SK-N-SH treated with all-trans-retinoic acid at 6 μM for 48 hours (cell line): ENCODE measurements around the gene CAV1.

Experiments used
- ATAC-seq: fragments of 200-7000 bp; cut with Tn5 transposase; 3 replicates; pipeline ENCODE4 v1.9.1; 2020; ENCODE audit warnings: mild to moderate bottlenecking, moderate library complexity
- ARNTL ChIP-seq: fragments of 450-650 bp; formaldehyde crosslinking; IDR thresholded peaks from 2 replicates; pipeline ENCODE4 v1.5.0; 2020; ENCODE audit warnings: low read depth, mild to moderate bottlenecking, moderate library complexity, borderline replicate concordance
- BACH2 ChIP-seq: fragments of 250-450 bp; sonication (Bioruptor Pico); IDR thresholded peaks from 2 replicates; pipeline ENCODE4 v1.9.0; 2021; ENCODE audit warnings: mild to moderate bottlenecking, borderline replicate concordance
- CSDC2 ChIP-seq: fragments of 250-450 bp; sonication (Bioruptor Pico); IDR thresholded peaks from 2 replicates; pipeline ENCODE4 v1.5.0; 2020; ENCODE audit warnings: mild to moderate bottlenecking, moderate library complexity
- GLIS3 ChIP-seq: fragments of 250-450 bp; sonication (Bioruptor Pico); IDR thresholded peaks from 2 replicates; pipeline ENCODE4 v1.5.0; 2020; ENCODE audit warnings: mild to moderate bottlenecking, moderate library complexity
- ISL1 ChIP-seq: fragments of 250-450 bp; sonication (Bioruptor Pico); IDR thresholded peaks from 2 replicates; pipeline ENCODE4 v2.1.2; 2022; ENCODE audit warnings: mild to moderate bottlenecking, moderate library complexity
- OSR1 ChIP-seq: fragments of 250-450 bp; sonication (Bioruptor Pico); IDR thresholded peaks from 2 replicates; pipeline ENCODE4 v1.8.0; 2022; ENCODE audit warnings: moderate library complexity, mild to moderate bottlenecking, inconsistent platforms
- PPARA ChIP-seq: fragments of 250-450 bp; sonication (Bioruptor Pico); IDR thresholded peaks from 2 replicates; pipeline ENCODE4 v1.5.0; 2020; ENCODE audit warnings: mild to moderate bottlenecking, borderline replicate concordance
- RARB ChIP-seq: fragments of 250-450 bp; sonication (Bioruptor Pico); IDR thresholded peaks from 2 replicates; pipeline ENCODE4 v1.8.0; 2021; ENCODE audit warnings: mild to moderate bottlenecking, moderate library complexity
- SNAI2 ChIP-seq: fragments of 250-450 bp; sonication (Bioruptor Pico); IDR thresholded peaks from 2 replicates; pipeline ENCODE4 v1.5.0; 2020; ENCODE audit warnings: mild to moderate bottlenecking, moderate library complexity
- TCF4 ChIP-seq: fragments of 250-450 bp; sonication (Bioruptor Pico); IDR thresholded peaks from 2 replicates; pipeline ENCODE4 v1.8.0; 2021; ENCODE audit warnings: mild to moderate bottlenecking, moderate library complexity, borderline replicate concordance
- TOX ChIP-seq: fragments of 250-450 bp; sonication (Bioruptor Pico); IDR thresholded peaks from 2 replicates; pipeline ENCODE4 v1.8.0; 2021; ENCODE audit warnings: mild to moderate bottlenecking, moderate library complexity, borderline replicate concordance
- ZC3H10 ChIP-seq: fragments of 250-450 bp; sonication (Bioruptor Pico); IDR thresholded peaks from 2 replicates; pipeline ENCODE4 v1.5.1; 2021; ENCODE audit warnings: mild to moderate bottlenecking, moderate library complexity
- ZFP3 ChIP-seq: fragments of 250-450 bp; sonication (Bioruptor Pico); IDR thresholded peaks from 2 replicates; pipeline ENCODE4 v1.5.0; 2020; ENCODE audit warnings: mild to moderate bottlenecking, moderate library complexity
- ZFP30 ChIP-seq: fragments of 450-650 bp; formaldehyde crosslinking; IDR thresholded peaks from 2 replicates; pipeline ENCODE4 v1.5.0; 2022; ENCODE audit warnings: mild to moderate bottlenecking, moderate library complexity
- ZNF565 ChIP-seq: fragments of 450-650 bp; formaldehyde crosslinking; conservative IDR thresholded peaks from 2 replicates; pipeline ENCODE4 v1.5.0; 2020; ENCODE audit warnings: low read depth, mild to moderate bottlenecking, moderate library complexity
- ZNF70 ChIP-seq: fragments of 450-650 bp; formaldehyde crosslinking; IDR thresholded peaks from 2 replicates; pipeline ENCODE4 v1.5.0; 2020; ENCODE audit warnings: mild to moderate bottlenecking, moderate library complexity
- ZNF8 ChIP-seq: fragments of 450-650 bp; formaldehyde crosslinking; IDR thresholded peaks from 2 replicates; pipeline ENCODE4 v1.5.0; 2020; ENCODE audit warnings: mild to moderate bottlenecking, moderate library complexity
- TF ChIP-seq, protein P1 (sequence below): fragments of 250-450 bp; sonication (Bioruptor Pico); IDR thresholded peaks from 2 replicates; pipeline ENCODE4 v1.5.1; 2021; ENCODE audit warnings: mild to moderate bottlenecking, moderate library complexity
- TF ChIP-seq, protein P2 (sequence below): fragments of 250-450 bp; sonication (Bioruptor Pico); IDR thresholded peaks from 2 replicates; pipeline ENCODE4 v1.5.0; 2020; ENCODE audit warnings: mild to moderate bottlenecking, moderate library complexity
- TF ChIP-seq, protein P3 (sequence below): fragments of 250-450 bp; sonication (Bioruptor Pico); IDR thresholded peaks from 2 replicates; pipeline ENCODE4 v1.8.0; 2021; ENCODE audit warnings: low read depth, mild to moderate bottlenecking, moderate library complexity, borderline replicate concordance
- TF ChIP-seq, protein P4 (sequence below): fragments of 250-450 bp; sonication (Bioruptor Pico); IDR thresholded peaks from 2 replicates; pipeline ENCODE4 v1.8.0; 2020; ENCODE audit warnings: mild to moderate bottlenecking, moderate library complexity, borderline replicate concordance
- TF ChIP-seq, protein P5 (sequence below): fragments of 250-450 bp; sonication (Bioruptor Pico); IDR thresholded peaks from 2 replicates; pipeline ENCODE4 v1.5.1; 2020; ENCODE audit warnings: low read depth, mild to moderate bottlenecking, moderate library complexity

CAV1 gene

DNA sequence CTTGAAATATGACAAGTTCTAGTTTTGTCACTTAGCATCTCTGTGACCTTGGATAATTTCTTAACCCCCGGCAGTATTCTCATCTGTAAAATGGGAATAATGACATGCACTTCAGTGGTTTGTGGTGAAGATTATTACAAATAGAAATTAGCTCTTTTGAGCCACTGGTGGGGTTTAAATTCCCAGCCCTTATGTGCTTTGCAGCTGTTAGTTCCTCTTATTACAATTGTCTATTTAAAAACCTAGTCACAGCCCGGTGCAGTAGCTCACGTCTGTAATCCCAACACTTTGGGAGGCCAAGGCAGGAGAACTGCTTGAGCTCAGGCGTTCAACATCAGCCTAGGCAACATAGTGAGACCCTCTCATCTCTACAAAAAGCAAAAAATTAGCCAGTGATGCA, 30.1 kb downstream of the CAV1 start:
- TF ChIP-seq RARB = no peak
- no peak for TF ChIP-seq ZNF70 (CRISPR knock-in tag)
- no peak for TF ChIP-seq CSDC2 (CRISPR knock-in tag)
- TF ChIP-seq PPARA (CRISPR knock-in tag) = no peak
- no peak for TF ChIP-seq BACH2 (CRISPR knock-in tag)
- no peak for ATAC-seq

DNA sequence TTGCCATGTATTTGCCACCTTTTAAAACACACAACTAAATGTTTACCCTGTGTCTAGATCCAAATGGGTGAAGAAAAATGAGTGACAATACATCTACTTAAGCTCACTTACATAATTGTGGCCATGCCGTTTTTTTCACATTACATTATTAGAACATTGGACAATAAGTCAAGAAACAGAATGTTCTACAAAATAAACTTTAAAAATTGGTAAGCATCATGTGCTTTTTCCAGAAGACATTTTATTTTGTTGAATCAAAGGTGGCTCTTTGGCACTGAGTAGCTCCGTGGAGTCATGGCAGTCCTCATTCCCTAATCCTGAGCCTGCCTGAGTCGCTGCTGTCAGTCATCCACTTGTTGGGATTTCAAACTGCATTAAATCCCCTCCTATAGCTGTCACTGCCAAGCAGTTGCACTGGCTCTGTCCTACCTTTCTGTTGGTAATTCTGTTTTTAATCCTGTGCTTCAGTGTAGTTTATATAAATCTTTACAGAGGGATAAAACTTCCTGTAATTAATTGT, 32.3 kb downstream of the CAV1 start:
- TF ChIP-seq, protein P1, sequence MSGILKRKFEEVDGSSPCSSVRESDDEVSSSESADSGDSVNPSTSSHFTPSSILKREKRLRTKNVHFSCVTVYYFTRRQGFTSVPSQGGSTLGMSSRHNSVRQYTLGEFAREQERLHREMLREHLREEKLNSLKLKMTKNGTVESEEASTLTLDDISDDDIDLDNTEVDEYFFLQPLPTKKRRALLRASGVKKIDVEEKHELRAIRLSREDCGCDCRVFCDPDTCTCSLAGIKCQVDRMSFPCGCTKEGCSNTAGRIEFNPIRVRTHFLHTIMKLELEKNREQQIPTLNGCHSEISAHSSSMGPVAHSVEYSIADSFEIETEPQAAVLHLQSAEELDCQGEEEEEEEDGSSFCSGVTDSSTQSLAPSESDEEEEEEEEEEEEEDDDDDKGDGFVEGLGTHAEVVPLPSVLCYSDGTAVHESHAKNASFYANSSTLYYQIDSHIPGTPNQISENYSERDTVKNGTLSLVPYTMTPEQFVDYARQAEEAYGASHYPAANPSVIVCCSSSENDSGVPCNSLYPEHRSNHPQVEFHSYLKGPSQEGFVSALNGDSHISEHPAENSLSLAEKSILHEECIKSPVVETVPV (CRISPR knock-in tag) = no peak
- TF ChIP-seq SNAI2 = no peak
- TF ChIP-seq OSR1 = no peak
- ATAC-seq = no peak

DNA sequence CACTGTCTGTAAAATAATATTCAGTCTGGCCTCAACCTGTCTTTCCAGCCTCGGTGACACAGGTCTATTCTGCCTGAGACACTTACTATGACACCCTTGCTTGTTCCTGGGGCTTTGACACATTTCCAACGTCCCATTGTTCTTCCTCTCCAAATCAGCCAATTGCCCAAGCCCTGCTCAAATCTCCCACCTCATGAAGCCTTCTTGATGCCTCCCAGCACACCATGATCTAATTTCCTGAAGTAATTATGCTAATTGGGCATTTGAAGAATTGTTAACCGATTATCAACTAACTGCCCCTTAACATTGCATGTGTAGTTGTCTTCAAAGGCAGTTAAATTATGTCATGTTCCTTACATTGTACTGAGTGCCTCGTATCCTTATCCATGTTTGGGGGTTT, 33.1 kb downstream of the CAV1 start:
- ATAC-seq = no peak
- TF ChIP-seq SNAI2 (no peak), PPARA (CRISPR knock-in tag) (no peak), ZFP30 (CRISPR knock-in tag) (no peak), BACH2 (CRISPR knock-in tag) (no peak), ZC3H10 (CRISPR knock-in tag) (no peak), TCF4 (CRISPR knock-in tag) (no peak), ZNF70 (CRISPR knock-in tag) (no peak), ZNF565 (CRISPR knock-in tag) (no peak), ARNTL (no peak), ISL1 (CRISPR knock-in tag) (no peak), OSR1 (no peak), ZFP3 (no peak), ZNF8 (CRISPR knock-in tag) (no peak), RARB (no peak), TOX (CRISPR knock-in tag) (no peak), GLIS3 (CRISPR knock-in tag) (no peak)
- TF ChIP-seq, protein P2, sequence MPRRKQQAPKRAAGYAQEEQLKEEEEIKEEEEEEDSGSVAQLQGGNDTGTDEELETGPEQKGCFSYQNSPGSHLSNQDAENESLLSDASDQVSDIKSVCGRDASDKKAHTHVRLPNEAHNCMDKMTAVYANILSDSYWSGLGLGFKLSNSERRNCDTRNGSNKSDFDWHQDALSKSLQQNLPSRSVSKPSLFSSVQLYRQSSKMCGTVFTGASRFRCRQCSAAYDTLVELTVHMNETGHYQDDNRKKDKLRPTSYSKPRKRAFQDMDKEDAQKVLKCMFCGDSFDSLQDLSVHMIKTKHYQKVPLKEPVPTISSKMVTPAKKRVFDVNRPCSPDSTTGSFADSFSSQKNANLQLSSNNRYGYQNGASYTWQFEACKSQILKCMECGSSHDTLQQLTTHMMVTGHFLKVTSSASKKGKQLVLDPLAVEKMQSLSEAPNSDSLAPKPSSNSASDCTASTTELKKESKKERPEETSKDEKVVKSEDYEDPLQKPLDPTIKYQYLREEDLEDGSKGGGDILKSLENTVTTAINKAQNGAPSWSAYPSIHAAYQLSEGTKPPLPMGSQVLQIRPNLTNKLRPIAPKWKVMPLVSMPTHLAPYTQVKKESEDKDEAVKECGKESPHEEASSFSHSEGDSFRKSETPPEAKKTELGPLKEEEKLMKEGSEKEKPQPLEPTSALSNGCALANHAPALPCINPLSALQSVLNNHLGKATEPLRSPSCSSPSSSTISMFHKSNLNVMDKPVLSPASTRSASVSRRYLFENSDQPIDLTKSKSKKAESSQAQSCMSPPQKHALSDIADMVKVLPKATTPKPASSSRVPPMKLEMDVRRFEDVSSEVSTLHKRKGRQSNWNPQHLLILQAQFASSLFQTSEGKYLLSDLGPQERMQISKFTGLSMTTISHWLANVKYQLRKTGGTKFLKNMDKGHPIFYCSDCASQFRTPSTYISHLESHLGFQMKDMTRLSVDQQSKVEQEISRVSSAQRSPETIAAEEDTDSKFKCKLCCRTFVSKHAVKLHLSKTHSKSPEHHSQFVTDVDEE (CRISPR knock-in tag) = no peak
- TF ChIP-seq, protein P3, sequence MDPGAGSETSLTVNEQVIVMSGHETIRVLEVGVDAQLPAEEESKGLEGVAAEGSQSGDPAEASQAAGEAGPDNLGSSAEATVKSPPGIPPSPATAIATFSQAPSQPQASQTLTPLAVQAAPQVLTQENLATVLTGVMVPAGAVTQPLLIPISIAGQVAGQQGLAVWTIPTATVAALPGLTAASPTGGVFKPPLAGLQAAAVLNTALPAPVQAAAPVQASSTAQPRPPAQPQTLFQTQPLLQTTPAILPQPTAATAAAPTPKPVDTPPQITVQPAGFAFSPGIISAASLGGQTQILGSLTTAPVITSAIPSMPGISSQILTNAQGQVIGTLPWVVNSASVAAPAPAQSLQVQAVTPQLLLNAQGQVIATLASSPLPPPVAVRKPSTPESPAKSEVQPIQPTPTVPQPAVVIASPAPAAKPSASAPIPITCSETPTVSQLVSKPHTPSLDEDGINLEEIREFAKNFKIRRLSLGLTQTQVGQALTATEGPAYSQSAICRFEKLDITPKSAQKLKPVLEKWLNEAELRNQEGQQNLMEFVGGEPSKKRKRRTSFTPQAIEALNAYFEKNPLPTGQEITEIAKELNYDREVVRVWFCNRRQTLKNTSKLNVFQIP (CRISPR knock-in tag) = no peak
- TF ChIP-seq, protein P4, sequence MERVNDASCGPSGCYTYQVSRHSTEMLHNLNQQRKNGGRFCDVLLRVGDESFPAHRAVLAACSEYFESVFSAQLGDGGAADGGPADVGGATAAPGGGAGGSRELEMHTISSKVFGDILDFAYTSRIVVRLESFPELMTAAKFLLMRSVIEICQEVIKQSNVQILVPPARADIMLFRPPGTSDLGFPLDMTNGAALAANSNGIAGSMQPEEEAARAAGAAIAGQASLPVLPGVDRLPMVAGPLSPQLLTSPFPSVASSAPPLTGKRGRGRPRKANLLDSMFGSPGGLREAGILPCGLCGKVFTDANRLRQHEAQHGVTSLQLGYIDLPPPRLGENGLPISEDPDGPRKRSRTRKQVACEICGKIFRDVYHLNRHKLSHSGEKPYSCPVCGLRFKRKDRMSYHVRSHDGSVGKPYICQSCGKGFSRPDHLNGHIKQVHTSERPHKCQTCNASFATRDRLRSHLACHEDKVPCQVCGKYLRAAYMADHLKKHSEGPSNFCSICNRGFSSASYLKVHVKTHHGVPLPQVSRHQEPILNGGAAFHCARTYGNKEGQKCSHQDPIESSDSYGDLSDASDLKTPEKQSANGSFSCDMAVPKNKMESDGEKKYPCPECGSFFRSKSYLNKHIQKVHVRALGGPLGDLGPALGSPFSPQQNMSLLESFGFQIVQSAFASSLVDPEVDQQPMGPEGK (CRISPR knock-in tag) = no peak
- TF ChIP-seq, protein P5, sequence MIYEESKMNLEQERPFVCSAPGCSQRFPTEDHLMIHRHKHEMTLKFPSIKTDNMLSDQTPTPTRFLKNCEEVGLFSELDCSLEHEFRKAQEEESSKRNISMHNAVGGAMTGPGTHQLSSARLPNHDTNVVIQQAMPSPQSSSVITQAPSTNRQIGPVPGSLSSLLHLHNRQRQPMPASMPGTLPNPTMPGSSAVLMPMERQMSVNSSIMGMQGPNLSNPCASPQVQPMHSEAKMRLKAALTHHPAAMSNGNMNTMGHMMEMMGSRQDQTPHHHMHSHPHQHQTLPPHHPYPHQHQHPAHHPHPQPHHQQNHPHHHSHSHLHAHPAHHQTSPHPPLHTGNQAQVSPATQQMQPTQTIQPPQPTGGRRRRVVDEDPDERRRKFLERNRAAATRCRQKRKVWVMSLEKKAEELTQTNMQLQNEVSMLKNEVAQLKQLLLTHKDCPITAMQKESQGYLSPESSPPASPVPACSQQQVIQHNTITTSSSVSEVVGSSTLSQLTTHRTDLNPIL = no peak
